Kidney epithelial cell (primary cell): ENCODE measurements around the gene EFCAB6. TPM values are rescaled to one million over a fixed set of nuclear protein-coding genes. Genes with fewer than 3 reads are reported as not detected.

Source experiments
- DNase-seq: peaks from one replicate; pipeline ENCODE4 v3.0.0-alpha.2; 2010; ENCODE audit warnings: low read depth
- H3K27me3 ChIP-seq: 2 replicates; pipeline ENCODE4 v1.6.0; 2011; ENCODE audit warnings: low read length; ENCODE audit not compliant: control insufficient read depth, insufficient read depth
- H3K36me3 ChIP-seq: 2 replicates; pipeline ENCODE4 v1.5.1; 2011; ENCODE audit warnings: low read length; ENCODE audit not compliant: control insufficient read depth, insufficient read depth
- H3K4me3 ChIP-seq: 2 replicates; pipeline ENCODE4 v1.5.1; 2011; ENCODE audit warnings: low read depth, mild to moderate bottlenecking, control low read depth, low read length
- total RNA-seq: library from RNA; depleted of rRNA; stranded (reverse); fragments of >200 nt; gene quantifications from 2 replicates; pipeline ENCODE4 v1.2.3, GENCODE V29; 2015
- TF ChIP-seq, protein P1 (sequence below): IDR thresholded peaks from 2 replicates; pipeline ENCODE4 v1.5.1; 2011; ENCODE audit warnings: mild to moderate bottlenecking, moderate library complexity, low read length, control low read depth, inconsistent platforms; ENCODE audit not compliant: insufficient read depth, poor library complexity, severe bottlenecking

The EFCAB6 gene
- total RNA-seq, 1 donor from 2014 or later = 2.3 TPM

DNA sequence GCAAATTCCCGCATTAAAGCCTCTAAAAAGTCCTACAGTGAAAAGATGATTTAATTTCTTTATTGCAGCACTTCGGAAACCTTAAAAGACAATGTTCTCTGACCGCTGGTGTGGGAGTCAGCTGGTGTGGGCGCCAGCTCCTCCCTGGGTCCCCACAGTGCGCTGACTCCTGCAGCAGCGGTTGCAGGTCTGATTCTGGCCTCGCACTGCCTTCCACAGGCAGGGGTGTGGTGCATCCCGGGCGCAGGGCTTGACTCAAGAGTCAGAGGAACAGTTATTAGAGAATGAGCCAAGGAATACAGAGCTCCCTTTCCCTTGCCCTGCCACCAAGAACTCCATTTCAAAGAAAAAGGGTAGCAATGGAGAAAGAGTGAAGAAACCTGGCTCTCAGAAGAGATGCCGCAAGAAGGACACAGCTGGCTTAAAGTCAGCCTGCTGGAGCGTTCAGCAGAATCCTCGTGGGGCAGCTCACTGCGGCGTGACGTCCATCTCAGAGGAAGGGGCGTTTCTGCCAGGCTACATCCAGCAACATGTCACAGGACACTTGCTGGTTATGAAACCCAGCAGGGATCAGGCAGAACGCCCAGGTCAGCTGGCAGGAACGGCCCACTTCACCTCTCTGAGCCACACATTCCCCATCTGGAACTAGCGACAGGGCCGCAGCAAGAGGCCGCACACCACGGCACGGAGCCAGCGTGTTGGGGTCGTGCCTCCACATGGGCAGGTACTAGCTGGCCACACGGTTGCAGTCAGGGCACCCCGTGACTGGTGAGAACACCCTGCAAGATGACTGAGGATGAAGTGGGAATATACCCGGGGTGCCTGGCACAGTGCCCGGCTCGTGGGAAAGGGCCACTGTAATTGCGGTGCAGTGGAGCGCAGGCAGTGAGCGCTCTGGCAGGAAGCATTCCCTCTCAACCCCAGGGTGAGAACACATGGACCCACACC lies 18.1 kb upstream of the EFCAB6 start:
- no peak overlapping the region for H3K4me3 ChIP-seq
- H3K27me3 ChIP-seq = peaks cover 15% of the 10 kb centered on the region
- H3K36me3 ChIP-seq = no peaks in the 10 kb centered on the region
- TF ChIP-seq, protein P1, sequence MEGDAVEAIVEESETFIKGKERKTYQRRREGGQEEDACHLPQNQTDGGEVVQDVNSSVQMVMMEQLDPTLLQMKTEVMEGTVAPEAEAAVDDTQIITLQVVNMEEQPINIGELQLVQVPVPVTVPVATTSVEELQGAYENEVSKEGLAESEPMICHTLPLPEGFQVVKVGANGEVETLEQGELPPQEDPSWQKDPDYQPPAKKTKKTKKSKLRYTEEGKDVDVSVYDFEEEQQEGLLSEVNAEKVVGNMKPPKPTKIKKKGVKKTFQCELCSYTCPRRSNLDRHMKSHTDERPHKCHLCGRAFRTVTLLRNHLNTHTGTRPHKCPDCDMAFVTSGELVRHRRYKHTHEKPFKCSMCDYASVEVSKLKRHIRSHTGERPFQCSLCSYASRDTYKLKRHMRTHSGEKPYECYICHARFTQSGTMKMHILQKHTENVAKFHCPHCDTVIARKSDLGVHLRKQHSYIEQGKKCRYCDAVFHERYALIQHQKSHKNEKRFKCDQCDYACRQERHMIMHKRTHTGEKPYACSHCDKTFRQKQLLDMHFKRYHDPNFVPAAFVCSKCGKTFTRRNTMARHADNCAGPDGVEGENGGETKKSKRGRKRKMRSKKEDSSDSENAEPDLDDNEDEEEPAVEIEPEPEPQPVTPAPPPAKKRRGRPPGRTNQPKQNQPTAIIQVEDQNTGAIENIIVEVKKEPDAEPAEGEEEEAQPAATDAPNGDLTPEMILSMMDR = no peak
- no peak for DNase-seq

DNA sequence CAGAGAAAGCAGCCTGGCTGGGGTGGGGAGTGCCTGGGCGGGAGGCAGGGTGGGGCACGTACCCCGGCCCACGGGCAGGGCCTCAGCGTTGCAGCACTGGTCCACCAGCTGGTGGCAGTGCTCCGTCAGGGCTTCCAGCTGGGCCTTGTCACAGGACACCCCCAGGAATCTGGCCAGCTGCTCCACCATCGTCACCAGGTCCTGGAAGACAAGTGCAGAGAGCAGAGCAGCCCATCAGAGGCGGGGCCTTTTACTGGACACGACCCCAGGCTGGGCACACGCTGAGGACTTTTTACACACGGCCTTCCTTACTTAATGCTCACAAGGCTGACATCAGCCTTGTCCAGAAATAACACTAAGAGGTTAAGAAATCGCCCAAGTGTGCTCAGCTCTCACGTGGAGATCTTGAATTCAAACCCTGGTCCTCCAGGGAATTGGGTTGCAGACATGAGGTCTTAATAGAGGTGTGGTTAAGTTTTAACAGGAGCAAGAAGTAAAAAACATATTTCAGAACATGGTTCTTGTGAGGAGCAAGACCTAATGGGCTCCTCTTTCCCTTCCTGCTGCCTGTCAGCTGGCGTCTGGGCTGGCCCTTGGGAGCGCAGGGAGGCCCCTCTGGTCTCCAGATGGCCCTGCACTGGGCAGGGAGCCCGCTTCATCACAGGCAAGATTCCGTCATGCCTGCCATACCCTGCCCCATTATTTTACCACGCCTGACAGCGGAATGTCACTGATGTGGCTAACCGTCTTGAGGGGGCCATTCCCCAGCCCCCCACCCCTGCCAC lies 17.1 kb upstream of the EFCAB6 start:
- peaks cover 12% of the 10 kb centered on the region for H3K27me3 ChIP-seq
- H3K36me3 ChIP-seq = no peaks in the 10 kb centered on the region
- no peak for DNase-seq
- no peak overlapping the region for H3K4me3 ChIP-seq
- TF ChIP-seq, protein P1 = no peak

DNA sequence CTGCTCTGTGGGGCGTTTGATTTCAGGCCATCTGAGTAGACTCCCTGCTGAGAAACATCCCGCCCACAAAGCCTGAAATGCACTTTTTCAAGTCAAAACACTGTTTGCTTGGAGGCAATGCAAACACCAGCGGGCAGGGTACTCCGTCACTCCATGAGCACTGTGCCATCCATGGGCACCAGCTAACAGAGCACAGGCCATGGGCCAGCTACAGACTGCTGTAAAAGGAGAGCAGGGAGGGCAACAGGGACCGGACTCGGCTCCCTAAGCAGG lies 16.6 kb upstream of the EFCAB6 start:
- Histone ChIP-seq H3K27me3 (peaks cover 9% of the 10 kb centered on the region), H3K4me3 (no peak overlapping the region), H3K36me3 (no peaks in the 10 kb centered on the region)
- TF ChIP-seq, protein P1 = no peak
- no peak for DNase-seq

DNA sequence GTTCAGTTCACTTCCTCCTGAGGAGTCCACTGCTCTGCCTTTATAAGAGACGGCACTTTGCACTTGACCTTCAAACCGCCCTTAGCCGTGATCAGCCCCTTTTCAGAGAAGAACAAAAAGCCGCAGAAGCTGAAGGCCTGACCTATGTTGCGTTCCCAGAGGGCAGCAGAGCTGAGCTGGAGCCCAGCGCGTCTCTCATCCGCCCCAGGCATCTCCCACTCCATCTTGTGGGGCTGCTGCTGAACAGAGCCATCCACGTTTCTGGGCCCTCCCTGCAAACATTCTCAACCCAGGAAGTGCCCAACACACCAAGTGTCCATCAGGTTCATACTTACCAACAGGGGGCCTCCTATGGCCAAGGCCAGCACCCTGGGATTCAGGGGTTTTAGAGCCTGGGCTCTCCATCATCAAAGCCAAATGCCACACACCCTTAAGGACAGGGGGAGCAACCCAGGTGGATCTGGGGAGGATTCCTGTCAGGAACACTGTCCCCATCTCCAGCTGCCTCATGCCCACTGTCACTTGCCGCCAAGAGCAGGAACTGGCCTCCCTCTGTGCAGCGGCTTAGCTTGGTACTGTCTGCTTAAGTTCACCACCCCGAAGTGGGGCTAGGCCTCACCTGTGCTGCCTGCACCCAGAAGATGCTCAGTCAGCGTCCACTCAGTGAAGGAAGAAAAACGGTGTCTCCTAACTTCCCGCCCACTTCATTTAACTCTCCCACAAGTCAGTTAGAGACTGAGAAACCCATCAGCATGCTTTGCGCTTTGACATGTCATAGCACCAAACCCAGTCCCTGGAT lies 16.0 kb upstream of the EFCAB6 start:
- Histone ChIP-seq H3K4me3 (no peak overlapping the region), H3K27me3 (peaks cover 7% of the 10 kb centered on the region), H3K36me3 (no peaks in the 10 kb centered on the region)
- TF ChIP-seq, protein P1 = no peak
- no peak for DNase-seq

DNA sequence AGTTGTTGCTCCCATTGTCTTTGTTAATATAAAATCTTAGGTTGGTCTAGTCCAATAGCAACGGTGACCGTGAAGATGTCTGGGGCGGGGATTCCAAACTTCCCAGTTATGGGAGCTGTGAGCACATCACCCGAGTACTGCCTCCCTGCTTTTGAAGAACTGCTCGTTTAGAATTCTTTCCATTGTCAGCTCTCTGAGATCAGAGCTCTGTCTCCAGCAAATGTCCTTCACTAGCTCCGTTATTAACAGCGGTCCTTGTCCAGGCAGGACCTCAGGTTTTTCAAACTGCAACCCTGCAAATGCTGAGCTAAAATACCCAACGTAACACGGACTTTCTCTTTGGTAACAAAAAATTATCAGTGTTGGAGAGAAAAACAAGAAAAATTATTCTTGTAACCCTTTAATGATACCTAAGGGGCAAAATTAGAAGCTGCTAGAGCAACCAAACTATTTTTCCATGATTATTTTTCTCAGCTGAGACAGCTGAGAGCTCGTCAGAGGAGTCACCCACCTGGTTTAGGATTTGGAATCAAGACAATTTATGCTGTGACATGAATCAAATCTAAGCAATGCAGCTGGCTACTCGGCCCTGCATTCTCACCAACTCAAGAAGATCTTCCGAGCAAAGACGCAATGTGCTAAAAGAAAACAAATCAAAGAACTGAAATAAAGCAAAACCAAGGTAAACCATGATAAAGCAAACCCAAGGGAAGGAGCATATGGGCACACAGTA lies 15.1 kb upstream of the EFCAB6 start:
- no peak for DNase-seq
- TF ChIP-seq, protein P1 = no peak
- Histone ChIP-seq H3K36me3 (no peaks in the 10 kb centered on the region), H3K27me3 (peaks cover 2% of the 10 kb centered on the region), H3K4me3 (no peak overlapping the region)
